ENCODE results near the gene EFTUD2. TPM values are rescaled to one million over a fixed set of nuclear protein-coding genes. Genes with fewer than 3 reads are reported as not detected.

The EFTUD2 gene
- total and polyA plus RNA-seq, 2 donors (not counting 1 experiment from before 2014, with no cell fraction given): 43.2 to 133 TPM

DNA sequence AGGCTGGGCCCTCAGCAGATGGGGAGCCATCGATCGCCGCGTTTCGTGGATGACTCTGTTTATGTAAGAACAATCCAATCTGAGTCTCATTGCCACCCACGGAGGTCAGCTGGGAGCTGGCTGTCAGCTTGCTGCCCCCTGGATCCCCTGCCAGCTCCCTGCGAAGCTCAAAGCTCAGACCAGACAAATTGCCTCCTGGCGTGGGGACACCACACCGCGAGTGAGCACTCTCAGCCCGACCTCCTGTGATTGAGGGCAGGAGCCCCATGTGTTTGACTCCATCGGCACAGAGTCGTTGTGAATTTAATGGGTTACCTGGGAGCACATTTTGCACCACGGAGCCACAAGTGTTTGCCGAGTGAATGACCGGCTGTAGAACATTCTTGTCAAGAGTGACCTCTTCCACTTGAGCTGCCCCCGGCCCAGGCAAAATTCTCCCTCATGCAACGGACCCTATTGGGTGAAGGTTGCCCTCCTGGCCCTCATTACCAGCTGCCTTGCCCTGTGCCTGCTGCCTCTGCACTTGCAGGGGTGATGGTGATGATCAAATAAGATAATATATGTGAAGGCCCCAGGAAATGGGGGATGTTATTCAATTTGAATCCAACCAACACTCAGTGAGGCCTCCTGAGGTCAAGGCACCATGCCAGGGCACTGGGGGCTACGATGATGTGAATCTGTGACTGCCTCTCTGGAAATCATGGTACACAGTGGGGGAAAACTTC is 23.7 kb upstream of the EFTUD2 start:
- Histone ChIP-seq H3K4me1 (ENCODE audit: control insufficient read depth in 2 of 2, insufficient read depth in 2 of 2, low read length in 2 of 2) (peaks cover 10 to 13% of the 10 kb centered on the region in 2 donors), H3K9ac (ENCODE audit: low read length) (no peak overlapping the region), H3K79me2 (ENCODE audit: control insufficient read depth, insufficient read depth, low read length) (no peaks in the 10 kb centered on the region), H3K9me3 (ENCODE audit: control extremely low read depth in 1 of 3, control insufficient read depth in 2 of 3, insufficient read depth in 1 of 3, low read length in 2 of 3) (no peaks in the 10 kb centered on the region), H3K4me3 (ENCODE audit: control extremely low read depth in 1 of 5, extremely low read depth in 1 of 5, insufficient read depth in 1 of 5, low read depth in 2 of 5, low read length in 4 of 5) (no peak overlapping the region), H3K27ac (ENCODE audit: low read length in 2 of 2) (no peak overlapping the region), H3K4me2 (replicated peaks; ENCODE audit: low read depth, low read length, poor library complexity, severe bottlenecking) (no peak overlapping the region), H3K27me3 (replicated peaks in 1 of 4; ENCODE audit: control extremely low read depth in 1 of 4, control insufficient read depth in 3 of 4, insufficient read depth in 4 of 4, low read length in 3 of 4) (peaks cover 0 to 24% (median 6%) of the 10 kb centered on the region in 4 experiments), H3K36me3 (replicated peaks in 1 of 2; ENCODE audit: control extremely low read depth in 1 of 2, control insufficient read depth in 1 of 2, extremely low read depth in 1 of 2, insufficient read depth in 2 of 2, low read length in 1 of 2) (no peaks in the 10 kb centered on the region), H2AFZ (ENCODE audit: insufficient read depth, low read depth, low read length, poor library complexity, severe bottlenecking) (no peak overlapping the region), H4K20me1 (ENCODE audit: control insufficient read depth, insufficient read depth, low read length, poor library complexity, severe bottlenecking) (no peaks in the 10 kb centered on the region)
- Mint-ChIP-seq H3K27me3 (peaks cover 8% of the 10 kb centered on the region), H3K9me3 (ENCODE audit: insufficient read depth) (no peaks in the 10 kb centered on the region), H3K27ac (no peak overlapping the region), H3K4me3 (no peak overlapping the region), H3K4me1 (peaks cover 12% of the 10 kb centered on the region)
- no peak for ATAC-seq (ENCODE audit: low read depth)
- TF ChIP-seq EZH2 (IDR thresholded peaks at IDR 0.05; ENCODE audit: borderline replicate concordance, insufficient read depth, low read depth, low read length, poor library complexity, severe bottlenecking): no peak
- TF ChIP-seq, protein P1, sequence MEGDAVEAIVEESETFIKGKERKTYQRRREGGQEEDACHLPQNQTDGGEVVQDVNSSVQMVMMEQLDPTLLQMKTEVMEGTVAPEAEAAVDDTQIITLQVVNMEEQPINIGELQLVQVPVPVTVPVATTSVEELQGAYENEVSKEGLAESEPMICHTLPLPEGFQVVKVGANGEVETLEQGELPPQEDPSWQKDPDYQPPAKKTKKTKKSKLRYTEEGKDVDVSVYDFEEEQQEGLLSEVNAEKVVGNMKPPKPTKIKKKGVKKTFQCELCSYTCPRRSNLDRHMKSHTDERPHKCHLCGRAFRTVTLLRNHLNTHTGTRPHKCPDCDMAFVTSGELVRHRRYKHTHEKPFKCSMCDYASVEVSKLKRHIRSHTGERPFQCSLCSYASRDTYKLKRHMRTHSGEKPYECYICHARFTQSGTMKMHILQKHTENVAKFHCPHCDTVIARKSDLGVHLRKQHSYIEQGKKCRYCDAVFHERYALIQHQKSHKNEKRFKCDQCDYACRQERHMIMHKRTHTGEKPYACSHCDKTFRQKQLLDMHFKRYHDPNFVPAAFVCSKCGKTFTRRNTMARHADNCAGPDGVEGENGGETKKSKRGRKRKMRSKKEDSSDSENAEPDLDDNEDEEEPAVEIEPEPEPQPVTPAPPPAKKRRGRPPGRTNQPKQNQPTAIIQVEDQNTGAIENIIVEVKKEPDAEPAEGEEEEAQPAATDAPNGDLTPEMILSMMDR (IDR thresholded peaks at IDR 0.05): no peak
- intact Hi-C loops (cut with micrococcal nuclease): no loop called here
- 88% methylated on average over 17 of the region's 19 CpGs for WGBS (ENCODE audit: insufficient coverage)
- DNase-seq: no peak
- CTCF ChIA-PET: interaction anchor here (1.0 to 6.0 kb wide), 3 partner anchors 13 to 176 kb away, joined by 3 to 95 read pairs (median 62); no protein-coding TSS in a partner anchor
- POLR2A ChIA-PET: no interaction called here

GRCh38 chr17:44922136-44922535 is 22.9 kb upstream of the EFTUD2 start:
- peaks cover 0 to 24% (median 6%) of the 10 kb centered on the region in 4 experiments for H3K27me3 ChIP-seq (replicated peaks in 1 of 4; ENCODE audit: control extremely low read depth in 1 of 4, control insufficient read depth in 3 of 4, insufficient read depth in 4 of 4, low read length in 3 of 4)
- ATAC-seq (ENCODE audit: low read depth) (no peak), DNase-seq (no peak)
- H2AFZ ChIP-seq (ENCODE audit: insufficient read depth, low read depth, low read length, poor library complexity, severe bottlenecking): no peak overlapping the region
- no peaks in the 10 kb centered on the region for H3K79me2 ChIP-seq (ENCODE audit: control insufficient read depth, insufficient read depth, low read length)
- ChIA-PET CTCF (interaction anchor here (1.0 to 6.0 kb wide), 4 partner anchors 12 to 275 kb away, joined by 3 to 95 read pairs (median 42); no protein-coding TSS in a partner anchor), POLR2A (no interaction called here)
- peaks cover 10 to 13% of the 10 kb centered on the region in 2 donors for H3K4me1 ChIP-seq (ENCODE audit: control insufficient read depth in 2 of 2, insufficient read depth in 2 of 2, low read length in 2 of 2)
- intact Hi-C loops (cut with micrococcal nuclease): no loop called here
- peaks cover 8% of the 10 kb centered on the region for H3K27me3 Mint-ChIP-seq
- H3K9me3 ChIP-seq (ENCODE audit: control extremely low read depth in 1 of 3, control insufficient read depth in 2 of 3, insufficient read depth in 1 of 3, low read length in 2 of 3): no peaks in the 10 kb centered on the region
- H3K4me3 Mint-ChIP-seq: no peak overlapping the region
- H3K4me3 ChIP-seq (ENCODE audit: control extremely low read depth in 1 of 5, extremely low read depth in 1 of 5, insufficient read depth in 1 of 5, low read depth in 2 of 5, low read length in 4 of 5): no peak overlapping the region
- no peak overlapping the region for H3K4me2 ChIP-seq (replicated peaks; ENCODE audit: low read depth, low read length, poor library complexity, severe bottlenecking)
- no peak overlapping the region for H3K27ac ChIP-seq (ENCODE audit: low read length in 2 of 2)
- TF ChIP-seq, protein P1 (IDR thresholded peaks at IDR 0.05): no peak
- TF ChIP-seq EZH2 (IDR thresholded peaks at IDR 0.05; ENCODE audit: borderline replicate concordance, insufficient read depth, low read depth, low read length, poor library complexity, severe bottlenecking): no peak
- 95% methylated on average over 5 of the region's 6 CpGs for WGBS (ENCODE audit: insufficient coverage)
- no peaks in the 10 kb centered on the region for H4K20me1 ChIP-seq (ENCODE audit: control insufficient read depth, insufficient read depth, low read length, poor library complexity, severe bottlenecking)
- peaks cover 12% of the 10 kb centered on the region for H3K4me1 Mint-ChIP-seq
- H3K9me3 Mint-ChIP-seq (ENCODE audit: insufficient read depth): no peaks in the 10 kb centered on the region
- no peak overlapping the region for H3K27ac Mint-ChIP-seq
- no peak overlapping the region for H3K9ac ChIP-seq (ENCODE audit: low read length)
- H3K36me3 ChIP-seq (replicated peaks in 1 of 2; ENCODE audit: control extremely low read depth in 1 of 2, control insufficient read depth in 1 of 2, extremely low read depth in 1 of 2, insufficient read depth in 2 of 2, low read length in 1 of 2): no peaks in the 10 kb centered on the region

Data from B cell (primary cell).